Naive thymus-derived CD8-positive, alpha-beta T cell (primary cell): ENCODE data around the gene KLF7. TPM values are rescaled to one million over a fixed set of nuclear protein-coding genes. Genes with fewer than 3 reads are reported as not detected.

Experiments used
- ATAC-seq, 2 donors: fragments of 150-1000 bp; cut with Tn5 transposase in 1 of 2; sonication (Bioruptor Pico), chemical (Tn5 transposase) in 1 of 2; 1 replicate in 1 of 2; 2 replicates in 1 of 2; pipeline ENCODE4 v1.10.0; 2021; ENCODE audit warnings: mild to moderate bottlenecking in 2 of 2, moderate library complexity in 2 of 2
- POLR2A ChIA-PET: fragments of 350-600 bp; sonication (Branson Sonifier 250); formaldehyde crosslinking; loops from one replicate; lab custom pipeline; 2021; ENCODE audit warnings: antibody characterized with exemption; lab: Charles Lee
- DNase-seq, 10 donors: peaks; one replicate each; pipeline versions ENCODE4 v3.0.0 to v3.0.0-alpha.2; 2020 to 2022
- H3K27ac Mint-ChIP-seq, 10 donors: one replicate each; pipeline ENCODE4 v1.8.0; 2020 to 2022; ENCODE audit warnings: mild to moderate bottlenecking in 10 of 10, mixed read lengths in 10 of 10, moderate library complexity in 4 of 10, inconsistent platforms in 1 of 10
- H3K27me3 Mint-ChIP-seq, 5 donors: one replicate each; pipeline ENCODE4 v1.8.0; 2021 to 2022; ENCODE audit warnings: mixed read lengths in 5 of 5
- H3K36me3 Mint-ChIP-seq, 3 donors: one replicate each; pipeline ENCODE4 v1.8.0; 2020 to 2022; ENCODE audit warnings: mixed read lengths in 3 of 3, mild to moderate bottlenecking in 2 of 3, inconsistent platforms in 1 of 3
- H3K4me1 Mint-ChIP-seq, 4 donors: one replicate each; pipeline ENCODE4 v1.8.0; 2021 to 2022; ENCODE audit warnings: mixed read lengths in 4 of 4
- H3K4me3 Mint-ChIP-seq, 10 donors: one replicate each; pipeline ENCODE4 v1.8.0; 2020 to 2022; ENCODE audit warnings: mild to moderate bottlenecking in 10 of 10, mixed read lengths in 10 of 10, moderate library complexity in 6 of 10, inconsistent platforms in 1 of 10
- H3K9me3 Mint-ChIP-seq, 9 donors: one replicate each; pipeline ENCODE4 v1.8.0; 2020 to 2022; ENCODE audit warnings: mixed read lengths in 9 of 9, mild to moderate bottlenecking in 3 of 9, inconsistent platforms in 1 of 9, moderate library complexity in 1 of 9
- polyA plus RNA-seq, 3 donors: library from polyadenylated mRNA; unstranded; fragments of 300-500 nt; fragmentation: Illumina TruSeq; gene quantifications; one replicate each; pipeline ENCODE4 v1.2.3, GENCODE V29; 2021
- total RNA-seq, 8 experiments: library from RNA in 2 of 8; stranded (reverse) in 2 of 8; gene quantifications; one replicate each; pipeline ENCODE4 v1.2.3 and lab custom pipeline; 2021 to 2026

KLF7 gene
- total and polyA plus RNA-seq, 5 experiments from 2014 or later: 15.2 to 89.2 (median 29.6) TPM

DNA sequence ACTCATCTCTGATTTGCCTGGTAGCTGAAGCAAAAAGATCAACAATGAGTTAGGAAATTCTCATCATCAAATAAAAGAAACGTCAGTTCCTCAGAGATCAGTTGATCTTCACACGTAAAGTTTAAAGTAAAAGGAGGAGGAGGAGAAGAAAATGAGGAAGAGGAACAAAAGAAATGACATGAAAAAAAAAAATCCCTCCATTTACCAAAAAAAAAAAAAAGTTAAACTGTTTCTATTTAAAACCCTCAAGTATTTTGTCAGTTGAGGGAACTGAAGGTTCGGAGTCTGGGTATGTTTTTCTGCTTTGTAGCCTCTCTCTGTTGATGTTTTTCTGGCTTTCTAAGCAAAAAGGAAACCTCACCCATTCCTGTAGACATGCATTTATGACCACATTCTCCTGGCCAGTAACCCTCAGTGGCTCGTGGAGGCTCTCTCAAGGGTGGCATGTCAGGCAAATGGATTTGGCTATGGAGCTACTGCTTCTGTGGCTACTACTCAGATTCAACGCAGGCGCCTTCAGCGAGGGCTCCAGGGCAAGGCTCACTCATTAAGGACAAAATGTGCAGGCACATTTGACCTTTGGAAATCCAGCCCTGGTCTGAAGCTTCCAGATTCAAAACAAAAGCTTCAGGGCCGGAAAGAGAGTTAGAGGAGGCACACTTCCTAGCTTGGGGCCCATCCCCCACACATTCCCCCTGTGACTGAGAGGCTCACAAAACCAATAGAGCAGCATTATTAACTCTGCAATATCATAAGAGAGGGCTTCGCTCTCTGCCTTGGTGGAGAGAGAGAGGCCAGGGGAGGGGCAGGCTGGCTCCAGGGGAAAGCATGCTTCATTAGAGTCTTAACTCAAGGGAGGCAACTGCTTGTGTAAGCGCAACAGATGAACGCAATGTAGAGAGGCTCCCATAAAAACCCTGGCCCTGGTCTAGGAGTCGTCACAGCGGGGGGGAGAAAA is 22.3 kb downstream of the KLF7 start:
- H3K4me3 Mint-ChIP-seq: peak overlapping the region; percentile 70 to 89 (median 82)
- H3K36me3 Mint-ChIP-seq: peaks cover 5 to 18% (median 15%) of the 10 kb centered on the region in 3 donors
- peaks cover 42 to 85% (median 83%) of the 10 kb centered on the region in 4 donors for H3K4me1 Mint-ChIP-seq
- POLR2A ChIA-PET: interaction anchor here (0.5 to 6.6 kb wide), 25 partner anchors 9 to 1111 kb away, joined by 3 to 399 read pairs (median 5); partner anchors contain the start of genes CREB1, KLF7 and METTL21A
- DNase-seq: peak; percentile 42 to 88 (median 68)
- H3K9me3 Mint-ChIP-seq: no peaks in the 10 kb centered on the region
- peak; percentile 76 to 79 for ATAC-seq
- peak overlapping the region; percentile 92 to 98 (median 96) for H3K27ac Mint-ChIP-seq
- no peaks in the 10 kb centered on the region for H3K27me3 Mint-ChIP-seq

DNA sequence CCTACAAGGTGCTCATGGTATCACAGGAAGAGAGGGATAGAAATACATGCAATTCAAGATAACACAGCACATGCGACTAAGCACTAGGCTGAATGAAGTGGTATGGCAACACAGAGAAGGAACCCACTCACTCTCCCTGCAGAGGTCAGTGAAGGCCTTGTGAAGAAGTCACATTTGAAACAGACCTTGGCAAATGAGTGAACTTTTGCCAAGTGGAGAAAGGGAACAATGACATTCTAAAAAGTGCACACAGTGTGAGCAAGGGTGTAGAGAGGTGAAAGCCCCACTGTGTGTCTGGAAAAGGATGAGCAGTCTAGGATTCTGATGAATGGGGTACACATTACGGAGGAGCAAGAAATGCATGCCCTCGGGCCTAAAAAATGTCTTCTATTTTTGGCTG is 23.3 kb downstream of the KLF7 start:
- DNase-seq: peak in 6 of 10 donors; percentile 11 to 49 (median 28)
- peaks cover 4 to 14% (median 12%) of the 10 kb centered on the region in 3 donors for H3K36me3 Mint-ChIP-seq
- H3K27me3 Mint-ChIP-seq: no peaks in the 10 kb centered on the region
- peak; percentile 19 to 44 for ATAC-seq
- H3K4me3 Mint-ChIP-seq: peak overlapping the region; percentile 70 to 89 (median 82)
- H3K4me1 Mint-ChIP-seq: peaks cover 40 to 89% (median 85%) of the 10 kb centered on the region in 4 donors
- H3K9me3 Mint-ChIP-seq: no peaks in the 10 kb centered on the region
- POLR2A ChIA-PET: interaction anchor here (0.6 to 6.6 kb wide), 17 partner anchors 8 to 1112 kb away, joined by 3 to 399 read pairs (median 5); partner anchors contain the start of genes CREB1 and KLF7
- H3K27ac Mint-ChIP-seq: peak overlapping the region; percentile 92 to 98 (median 96)

DNA sequence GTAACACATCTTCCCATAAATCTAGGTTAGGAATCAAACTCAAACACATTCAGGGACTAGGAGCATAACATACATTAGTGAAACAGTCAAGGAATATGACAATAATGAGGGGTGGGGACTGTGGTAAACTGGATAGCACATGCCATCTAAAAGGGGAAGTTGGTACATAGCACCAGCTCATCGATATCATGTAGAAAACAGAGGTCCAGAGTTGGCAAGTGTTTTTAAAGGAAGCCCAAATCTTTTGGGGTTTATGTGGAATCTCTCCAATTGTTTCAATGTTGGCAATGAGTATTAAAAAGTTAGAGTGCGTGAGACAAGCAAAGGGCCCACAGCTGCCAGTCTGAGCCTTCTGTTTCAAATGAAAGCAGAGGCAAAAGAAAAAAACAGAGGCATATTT is 24.4 kb downstream of the KLF7 start:
- Mint-ChIP-seq H3K4me1 (peaks cover 43 to 92% (median 88%) of the 10 kb centered on the region in 4 donors), H3K27me3 (no peaks in the 10 kb centered on the region), H3K27ac (peak overlapping the region; percentile 92 to 98 (median 96)), H3K9me3 (no peaks in the 10 kb centered on the region), H3K4me3 (peak overlapping the region in 7 of 10 donors; percentile 3 to 83 (median 38)), H3K36me3 (peaks cover 3 to 12% (median 5%) of the 10 kb centered on the region in 3 donors)
- POLR2A ChIA-PET: interaction anchor here (0.9 to 6.6 kb wide), 8 partner anchors 9 to 388 kb away, joined by 3 to 399 read pairs (median 4); partner anchors contain the start of genes CREB1 and KLF7
- DNase-seq: no peak
- ATAC-seq: no peak

DNA sequence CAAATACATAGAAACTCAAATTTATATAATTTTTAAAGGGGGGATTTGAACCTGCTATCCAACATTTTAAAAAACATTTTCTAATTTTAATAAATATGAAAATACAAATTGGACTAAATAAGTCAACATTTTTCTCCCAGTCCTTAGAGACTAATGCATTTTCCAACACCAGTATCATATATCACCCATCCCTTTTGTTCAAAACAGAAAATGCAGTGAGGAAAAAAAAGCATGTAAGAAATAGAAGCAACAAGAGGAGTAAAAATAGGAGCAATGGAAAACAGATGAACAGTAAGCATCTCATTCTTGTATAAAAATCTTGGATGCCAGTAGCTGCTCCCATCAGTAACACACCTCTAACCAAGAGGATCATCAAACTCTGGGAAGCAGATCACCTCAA is 25.5 kb downstream of the KLF7 start:
- H3K27ac Mint-ChIP-seq: peak overlapping the region; percentile 29 to 97 (median 78)

DNA sequence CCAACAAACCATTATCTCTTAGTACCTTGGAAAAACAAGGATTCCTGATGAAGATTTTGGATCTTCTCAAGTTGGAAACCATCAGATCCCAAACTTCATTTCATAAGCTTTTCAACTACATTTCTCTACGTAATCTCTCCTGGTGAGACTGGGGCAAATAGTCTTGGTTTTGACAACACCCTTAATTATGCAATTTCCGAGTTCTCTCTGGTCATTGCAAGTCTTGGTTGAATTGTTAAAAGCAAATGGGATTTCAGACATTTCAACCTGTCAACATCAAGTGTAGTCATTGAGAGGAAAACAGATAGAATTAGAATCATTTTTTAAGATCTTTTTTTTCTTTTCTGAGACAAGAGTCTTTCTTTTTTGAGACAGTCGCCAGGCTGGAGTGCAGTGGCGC is 26.2 kb downstream of the KLF7 start:
- Mint-ChIP-seq H3K4me3 (no peak overlapping the region), H3K27me3 (no peaks in the 10 kb centered on the region), H3K4me1 (peaks cover 47 to 92% (median 88%) of the 10 kb centered on the region in 4 donors), H3K36me3 (peaks cover 0 to 8% (median 8%) of the 10 kb centered on the region in 3 donors), H3K27ac (peak overlapping the region in 7 of 10 donors; percentile 7 to 52 (median 36)), H3K9me3 (no peaks in the 10 kb centered on the region)
- no peak for ATAC-seq
- DNase-seq: no peak
- POLR2A ChIA-PET: interaction anchor here (6.6 kb wide), 1 partner anchor 26 kb away, joined by 399 read pairs; the partner anchor contains the start of gene KLF7

More for the DNA sequence above, 25.5 kb downstream of the KLF7 start:
- no peak for ATAC-seq
- no peaks in the 10 kb centered on the region for H3K9me3 Mint-ChIP-seq
- no peaks in the 10 kb centered on the region for H3K27me3 Mint-ChIP-seq
- DNase-seq: no peak
- POLR2A ChIA-PET: interaction anchor here (6.6 kb wide), 1 partner anchor 25 kb away, joined by 399 read pairs; the partner anchor contains the start of gene KLF7
- H3K36me3 Mint-ChIP-seq: peaks cover 0 to 8% (median 7%) of the 10 kb centered on the region in 3 donors
- H3K4me1 Mint-ChIP-seq: peaks cover 47 to 92% (median 88%) of the 10 kb centered on the region in 4 donors
- H3K4me3 Mint-ChIP-seq: peak overlapping the region in 3 of 10 donors; percentile 10 to 16 (median 10)

DNA sequence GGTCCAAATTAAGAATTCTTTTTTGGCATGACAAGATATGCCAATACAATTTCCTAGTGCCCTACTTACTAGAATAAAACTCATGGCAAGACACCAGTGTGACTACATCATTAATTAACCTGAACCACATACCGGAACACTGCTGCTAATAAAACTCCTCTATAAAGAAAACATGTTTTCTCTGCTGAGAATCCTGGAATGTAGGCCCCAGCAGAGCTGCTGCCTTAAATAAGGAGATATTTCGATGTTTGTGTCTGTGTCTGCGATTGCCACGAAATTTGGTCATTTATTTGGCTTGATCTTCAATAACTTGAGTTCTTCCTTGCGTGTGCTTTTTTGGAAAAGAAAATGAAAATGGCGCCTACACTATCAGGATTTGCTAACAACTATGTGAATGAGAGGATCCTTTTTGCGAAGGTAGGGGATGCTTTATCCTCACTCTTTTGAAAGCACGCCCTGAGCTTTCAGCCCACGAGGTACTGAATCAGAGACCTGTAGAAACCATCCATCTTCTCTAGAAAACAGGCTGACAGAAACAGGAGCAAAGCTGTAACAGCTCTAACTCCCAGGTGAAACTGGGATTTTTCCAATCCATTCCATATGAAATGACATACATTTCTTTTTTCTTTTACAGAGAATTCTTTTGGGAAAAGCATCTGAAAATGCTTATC is 27.0 kb downstream of the KLF7 start:
- POLR2A ChIA-PET: interaction anchor here (0.7 to 6.6 kb wide), 2 partner anchors 27 to 486 kb away, joined by 4 to 399 read pairs; partner anchors contain the start of genes KLF7 and METTL21A
- no peak overlapping the region for H3K4me3 Mint-ChIP-seq
- H3K9me3 Mint-ChIP-seq: no peaks in the 10 kb centered on the region
- H3K27me3 Mint-ChIP-seq: no peaks in the 10 kb centered on the region
- DNase-seq: no peak
- ATAC-seq: no peak
- H3K27ac Mint-ChIP-seq: peak overlapping the region in 9 of 10 donors; percentile 7 to 79 (median 37)
- H3K4me1 Mint-ChIP-seq: peaks cover 46 to 92% (median 88%) of the 10 kb centered on the region in 4 donors
- H3K36me3 Mint-ChIP-seq: peaks cover 0 to 13% (median 8%) of the 10 kb centered on the region in 3 donors

DNA sequence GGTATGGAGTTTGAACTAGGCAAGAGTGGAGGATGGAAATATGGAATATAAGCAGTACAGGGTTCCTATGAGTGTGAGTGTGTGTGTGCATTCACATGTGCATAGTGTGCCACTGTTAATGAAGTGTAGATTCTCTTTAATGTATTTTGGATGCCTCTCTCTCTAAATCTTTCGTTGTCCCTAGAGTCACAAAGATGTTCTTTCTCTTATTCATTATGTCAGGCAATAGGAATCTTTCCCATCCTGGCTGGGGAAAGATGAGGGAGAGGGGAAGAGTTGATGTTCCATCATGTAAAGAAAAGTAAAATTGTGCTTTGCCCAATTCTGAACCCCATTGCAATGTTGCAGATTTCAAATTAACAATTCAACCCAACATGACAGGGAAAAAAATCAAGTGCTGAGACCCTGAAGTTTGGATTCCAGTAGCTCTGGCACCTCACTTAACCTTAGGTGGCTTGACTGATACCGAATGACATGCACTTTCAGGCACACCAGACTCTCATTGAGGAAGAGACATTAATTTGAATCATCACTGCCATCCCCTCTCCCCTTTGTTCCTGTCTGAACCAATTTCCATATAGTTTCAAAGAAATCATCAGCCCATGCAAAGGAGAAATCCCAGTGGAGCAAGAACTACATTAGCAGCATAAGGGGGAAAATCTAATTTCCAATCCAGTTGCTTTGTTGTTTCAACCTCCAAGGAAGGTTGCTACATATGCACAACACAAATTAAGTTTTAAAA is 28.0 kb downstream of the KLF7 start:
- Mint-ChIP-seq H3K4me1 (peaks cover 48 to 92% (median 88%) of the 10 kb centered on the region in 4 donors), H3K27ac (peak overlapping the region in 8 of 10 donors; percentile 9 to 97 (median 68)), H3K9me3 (no peaks in the 10 kb centered on the region), H3K4me3 (no peak overlapping the region), H3K36me3 (peaks cover 0 to 19% (median 12%) of the 10 kb centered on the region in 3 donors), H3K27me3 (no peaks in the 10 kb centered on the region)
- ATAC-seq: no peak
- POLR2A ChIA-PET: interaction anchor here (3.8 kb wide), 1 partner anchor 27 kb away, joined by 24 read pairs; the partner anchor contains the start of gene KLF7
- DNase-seq: no peak

DNA sequence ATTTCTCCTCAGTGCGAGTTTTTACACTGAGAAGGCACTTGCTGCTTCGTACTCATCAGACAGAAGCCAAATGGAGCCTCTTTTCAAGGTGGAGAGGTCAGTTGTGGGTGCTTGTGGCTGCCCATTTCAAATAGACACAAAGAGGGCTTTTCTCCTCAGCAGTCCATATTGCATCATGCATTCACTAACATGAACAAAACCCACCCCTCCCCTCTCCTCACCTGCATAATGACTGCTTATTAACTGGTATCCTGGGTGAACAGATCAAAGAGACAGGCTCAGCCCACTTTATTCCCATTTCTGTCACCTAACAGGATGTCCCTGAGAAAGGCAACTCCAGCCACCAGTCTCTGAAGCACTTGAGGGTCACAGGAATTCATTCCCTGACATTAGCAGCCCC is 28.9 kb downstream of the KLF7 start:
- POLR2A ChIA-PET: interaction anchor here (3.8 kb wide), 1 partner anchor 28 kb away, joined by 24 read pairs; the partner anchor contains the start of gene KLF7
- peak overlapping the region; percentile 25 to 98 (median 72) for H3K27ac Mint-ChIP-seq
- ATAC-seq (no peak), DNase-seq (no peak)
- peak overlapping the region in 1 of 10 donors; percentile 83 for H3K4me3 Mint-ChIP-seq
- H3K9me3 Mint-ChIP-seq: no peaks in the 10 kb centered on the region
- H3K36me3 Mint-ChIP-seq: peaks cover 0 to 19% (median 12%) of the 10 kb centered on the region in 3 donors
- peaks cover 42 to 92% (median 88%) of the 10 kb centered on the region in 4 donors for H3K4me1 Mint-ChIP-seq
- no peaks in the 10 kb centered on the region for H3K27me3 Mint-ChIP-seq

DNA sequence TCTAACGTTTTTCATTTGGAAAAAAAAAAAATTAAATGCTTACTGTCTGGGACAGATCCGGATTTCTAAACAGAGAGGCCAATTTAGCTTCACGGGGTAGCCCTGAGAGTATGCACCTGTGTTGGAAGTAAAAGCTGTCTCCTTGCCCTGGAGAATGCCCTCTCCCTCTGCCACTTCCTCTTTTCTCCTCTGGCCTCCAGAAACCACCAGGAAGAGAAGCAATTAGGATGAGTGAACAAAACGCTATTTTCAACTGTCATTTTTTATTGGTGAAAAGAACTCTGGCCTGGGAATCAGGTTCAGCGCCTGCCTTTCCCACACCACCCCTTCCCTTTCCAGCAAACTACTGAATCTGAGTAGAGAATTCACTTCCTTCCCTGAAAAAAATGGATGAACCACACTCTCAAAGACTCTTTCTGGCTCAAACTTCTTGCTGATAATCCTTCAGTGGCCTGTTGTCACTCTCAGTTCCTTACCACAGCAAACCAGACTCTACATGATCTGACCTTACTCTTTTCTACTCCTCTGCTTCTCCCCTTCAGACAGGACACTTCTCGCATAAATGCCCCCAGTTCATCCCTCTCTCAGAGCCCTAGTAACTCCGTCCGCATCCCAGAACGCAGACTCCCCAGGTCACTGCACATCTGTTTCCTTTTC is 29.8 kb downstream of the KLF7 start:
- no peaks in the 10 kb centered on the region for H3K27me3 Mint-ChIP-seq
- POLR2A ChIA-PET: interaction anchor here (3.8 kb wide), 1 partner anchor 29 kb away, joined by 24 read pairs; the partner anchor contains the start of gene KLF7
- H3K4me1 Mint-ChIP-seq: peaks cover 40 to 92% (median 88%) of the 10 kb centered on the region in 4 donors
- ATAC-seq (peak; percentile 27 to 31), DNase-seq (no peak)
- H3K4me3 Mint-ChIP-seq: peak overlapping the region in 9 of 10 donors; percentile 15 to 83 (median 54)
- peaks cover 0 to 19% (median 12%) of the 10 kb centered on the region in 3 donors for H3K36me3 Mint-ChIP-seq
- H3K9me3 Mint-ChIP-seq: no peaks in the 10 kb centered on the region
- H3K27ac Mint-ChIP-seq: peak overlapping the region; percentile 66 to 98 (median 84)

DNA sequence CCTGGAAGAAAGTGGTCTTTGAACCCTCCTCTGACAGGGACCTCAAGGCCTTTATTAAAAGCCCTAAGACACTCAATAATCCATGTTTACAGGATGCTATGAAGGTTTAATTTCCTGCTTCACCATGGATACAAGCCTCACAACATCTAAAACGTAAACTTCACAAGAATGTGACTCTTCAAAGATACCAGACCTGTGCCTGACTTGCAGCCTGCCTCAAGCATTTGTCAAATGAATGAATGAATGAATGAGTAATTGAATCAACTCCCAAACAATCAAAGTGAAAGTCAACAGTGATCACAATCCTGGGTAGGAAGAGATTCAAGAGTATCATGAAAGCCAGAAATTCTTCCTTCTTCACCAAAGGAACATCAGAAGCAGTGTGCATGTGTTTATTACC is 30.4 kb downstream of the KLF7 start:
- POLR2A ChIA-PET: interaction anchor here (1.4 to 3.8 kb wide), 2 partner anchors 8 to 30 kb away, joined by 9 to 24 read pairs; partner anchors contain the start of gene KLF7
- H3K27me3 Mint-ChIP-seq: no peaks in the 10 kb centered on the region
- peaks cover 0 to 19% (median 12%) of the 10 kb centered on the region in 3 donors for H3K36me3 Mint-ChIP-seq
- peaks cover 38 to 93% (median 85%) of the 10 kb centered on the region in 4 donors for H3K4me1 Mint-ChIP-seq
- ATAC-seq: peak; percentile 78 to 95
- H3K27ac Mint-ChIP-seq: peak overlapping the region; percentile 66 to 98 (median 84)
- peak overlapping the region in 9 of 10 donors; percentile 6 to 61 (median 52) for H3K4me3 Mint-ChIP-seq
- no peaks in the 10 kb centered on the region for H3K9me3 Mint-ChIP-seq
- peak in 4 of 10 donors; percentile 42 to 75 (median 64) for DNase-seq
